ENCODE data around the gene GATA6.

The GATA6 gene

GRCh38 chr18:22229456-22230124 is 60.2 kb downstream of the GATA6 start:
- no peak for DNase-seq
- intact Hi-C loops (cut with DNase I): no loop called here

GRCh38 chr18:22230471-22230945 is 61.1 kb downstream of the GATA6 start:
- intact Hi-C loops (cut with DNase I): no loop called here
- no peak for DNase-seq

- DNase-seq: no peak
- intact Hi-C loops (cut with DNase I): no loop called here
Measured at GRCh38 chr18:22233266-22233665, 63.9 kb downstream of the GATA6 start.

- no peak for DNase-seq
- intact Hi-C loops (cut with DNase I): no loop called here
Measured at GRCh38 chr18:22238036-22238435, 68.6 kb downstream of the GATA6 start.

- no peak for DNase-seq
- intact Hi-C loops (cut with DNase I): no loop called here
Measured at GRCh38 chr18:22238681-22239080, 69.3 kb downstream of the GATA6 start.

- no peak for DNase-seq
- intact Hi-C loops (cut with DNase I): no loop called here
Measured at GRCh38 chr18:22241921-22242361, 72.6 kb downstream of the GATA6 start.

- intact Hi-C loops (cut with DNase I): no loop called here
- no peak for DNase-seq
Measured at GRCh38 chr18:22243513-22243912, 74.1 kb downstream of the GATA6 start.

GRCh38 chr18:22250026-22250425 is 80.6 kb downstream of the GATA6 start:
- intact Hi-C loops (cut with DNase I): no loop called here
- no peak for DNase-seq

GRCh38 chr18:22250591-22250996 is 81.2 kb downstream of the GATA6 start:
- intact Hi-C loops (cut with DNase I): no loop called here

More at GRCh38 chr18:22250591-22250996, 81.2 kb downstream of the GATA6 start:
- no peak for DNase-seq
